Smooth muscle cell (in vitro differentiated cells): ENCODE results near the gene MECP2. TPM values are rescaled to one million over a fixed set of nuclear protein-coding genes. Genes with fewer than 3 reads are reported as not detected.

Source experiments
- DNase-seq: peaks from one replicate; lab custom pipeline; 2025; ENCODE audit not compliant: unreplicated experiment; lab: John Stamatoyannopoulos, UW
- H2AFZ ChIP-seq: fragments of 200-600 bp; sonication (generic); 2 replicates; pipeline ENCODE4 v1.6.0; 2016; ENCODE audit warnings: antibody characterized with exemption, low read depth, mild to moderate bottlenecking
- H3F3A ChIP-seq: fragments of 200-600 bp; sonication (generic); 2 replicates; pipeline ENCODE4 v1.6.0; 2017; ENCODE audit warnings: antibody characterized with exemption, low read depth
- H3K27ac ChIP-seq: fragments of 200-600 bp; sonication (generic); 2 replicates; pipeline ENCODE4 v1.5.1; 2016; ENCODE audit warnings: low read depth, mild to moderate bottlenecking
- H3K27me3 ChIP-seq: fragments of 200-600 bp; sonication (generic); 2 replicates; pipeline ENCODE4 v1.6.1; 2016; ENCODE audit warnings: low read depth, mild to moderate bottlenecking
- H3K36me3 ChIP-seq: fragments of 200-600 bp; sonication (generic); 2 replicates; pipeline ENCODE4 v1.5.1; 2016; ENCODE audit warnings: low read depth
- H3K4me1 ChIP-seq: fragments of 200-600 bp; sonication (generic); 2 replicates; pipeline ENCODE4 v1.5.1; 2016; ENCODE audit warnings: low read depth
- H3K4me2 ChIP-seq: fragments of 200-600 bp; sonication (generic); 2 replicates; pipeline ENCODE4 v1.6.0; 2016; ENCODE audit warnings: mild to moderate bottlenecking
- H3K4me3 ChIP-seq: fragments of 200-600 bp; sonication (generic); 2 replicates; pipeline ENCODE4 v1.5.1; 2016; ENCODE audit warnings: mild to moderate bottlenecking
- H3K79me2 ChIP-seq: fragments of 200-600 bp; sonication (generic); 2 replicates; pipeline ENCODE4 v1.6.0; 2016; ENCODE audit warnings: low read depth, mild to moderate bottlenecking
- H3K9ac ChIP-seq: fragments of 200-600 bp; sonication (generic); 2 replicates; pipeline ENCODE4 v1.6.0; 2016; ENCODE audit warnings: low read depth
- H3K9me3 ChIP-seq: fragments of 200-600 bp; sonication (generic); replicated peaks from 2 replicates; pipeline ENCODE4 v1.5.1; 2016; ENCODE audit warnings: low read depth
- H4K20me1 ChIP-seq: fragments of 200-600 bp; sonication (generic); 2 replicates; pipeline ENCODE4 v1.6.0; 2016; ENCODE audit warnings: low read depth
- WGBS: methylation state at CpG from one replicate; pipeline ENCODE4 v1.1.7; 2016; ENCODE audit warnings: low lambda C conversion rate; 5-methylcytosine and 5-hydroxymethylcytosine counted together
- polyA plus RNA-seq: library from polyadenylated mRNA; unstranded; fragments of >200 nt; fragmentation: Nextera tagmentation; extraction: Ambion mirVana; gene quantifications from 2 replicates; pipeline ENCODE4 v1.2.1, GENCODE V29; 2016
- total RNA-seq: library from RNA; depleted of rRNA; stranded (reverse); fragments of >200 nt; gene quantifications from 2 replicates; pipeline ENCODE4 v1.2.3, GENCODE V29; 2014
- TF ChIP-seq, protein P1 (sequence below): fragments of 200-600 bp; sonication (generic); IDR thresholded peaks from 2 replicates; pipeline ENCODE4 v1.5.1; 2017; ENCODE audit warnings: borderline replicate concordance, mild to moderate bottlenecking, antibody characterized with exemption; ENCODE audit not compliant: insufficient read depth, poor library complexity, severe bottlenecking

Gene MECP2
- total and polyA plus RNA-seq, 2 experiments from 2014 or later = 11.9 to 13.1 TPM

DNA sequence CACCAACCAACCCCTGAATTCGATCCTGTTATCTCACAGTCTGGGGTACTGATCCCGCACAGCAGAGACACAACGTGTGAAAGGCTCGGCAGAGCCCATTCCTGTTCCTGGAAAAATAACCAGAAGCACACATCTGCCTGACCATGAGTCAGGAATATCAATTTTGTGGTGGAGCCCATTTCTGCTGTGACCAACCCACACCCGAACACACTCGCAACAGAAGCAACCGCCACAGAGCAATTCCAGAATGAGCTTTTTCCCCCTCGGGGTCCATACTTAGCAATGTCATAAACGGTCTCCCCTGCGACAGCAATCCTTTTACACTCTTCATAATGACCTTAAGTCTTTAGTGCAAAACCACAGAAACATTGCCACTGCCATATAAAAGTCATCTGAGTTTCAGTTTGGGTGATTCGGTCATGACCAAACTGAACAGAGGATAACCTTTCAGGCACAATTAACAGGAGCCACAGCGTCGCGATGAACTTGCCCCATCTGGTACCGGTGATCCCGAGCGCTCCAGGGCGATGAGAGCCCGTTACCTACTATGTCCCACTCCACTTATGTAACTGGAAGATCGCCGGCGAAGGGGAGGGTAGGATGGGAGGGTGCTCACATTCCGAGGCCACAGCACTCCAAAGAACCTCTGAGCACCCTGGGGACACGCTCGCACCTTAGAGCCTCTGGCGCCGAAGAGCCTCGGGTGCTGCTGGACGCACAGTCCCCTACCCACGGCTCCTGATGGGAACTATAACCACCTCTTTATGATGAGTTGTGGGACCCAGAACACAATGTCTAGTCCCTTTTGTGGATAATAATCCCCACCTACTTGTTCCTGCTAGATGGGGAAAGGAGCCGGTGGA is 1.1 kb downstream of the MECP2 start:
- H3K79me2 ChIP-seq = peaks cover 48% of the 10 kb centered on the region
- 46% methylated on average over 30 of the region's 31 CpGs for WGBS
- H3K27me3 ChIP-seq = no peaks in the 10 kb centered on the region
- H3F3A ChIP-seq = no peaks in the 10 kb centered on the region
- no peak for DNase-seq
- H3K4me3 ChIP-seq = peak overlapping the region; percentile 65
- H3K27ac ChIP-seq = peak overlapping the region; percentile 74
- no peak overlapping the region for H2AFZ ChIP-seq
- H3K4me1 ChIP-seq = peaks cover 8% of the 10 kb centered on the region
- TF ChIP-seq, protein P1, sequence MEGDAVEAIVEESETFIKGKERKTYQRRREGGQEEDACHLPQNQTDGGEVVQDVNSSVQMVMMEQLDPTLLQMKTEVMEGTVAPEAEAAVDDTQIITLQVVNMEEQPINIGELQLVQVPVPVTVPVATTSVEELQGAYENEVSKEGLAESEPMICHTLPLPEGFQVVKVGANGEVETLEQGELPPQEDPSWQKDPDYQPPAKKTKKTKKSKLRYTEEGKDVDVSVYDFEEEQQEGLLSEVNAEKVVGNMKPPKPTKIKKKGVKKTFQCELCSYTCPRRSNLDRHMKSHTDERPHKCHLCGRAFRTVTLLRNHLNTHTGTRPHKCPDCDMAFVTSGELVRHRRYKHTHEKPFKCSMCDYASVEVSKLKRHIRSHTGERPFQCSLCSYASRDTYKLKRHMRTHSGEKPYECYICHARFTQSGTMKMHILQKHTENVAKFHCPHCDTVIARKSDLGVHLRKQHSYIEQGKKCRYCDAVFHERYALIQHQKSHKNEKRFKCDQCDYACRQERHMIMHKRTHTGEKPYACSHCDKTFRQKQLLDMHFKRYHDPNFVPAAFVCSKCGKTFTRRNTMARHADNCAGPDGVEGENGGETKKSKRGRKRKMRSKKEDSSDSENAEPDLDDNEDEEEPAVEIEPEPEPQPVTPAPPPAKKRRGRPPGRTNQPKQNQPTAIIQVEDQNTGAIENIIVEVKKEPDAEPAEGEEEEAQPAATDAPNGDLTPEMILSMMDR = no peak
- no peaks in the 10 kb centered on the region for H3K36me3 ChIP-seq
- H3K4me2 ChIP-seq = peak overlapping the region; percentile 91
- H4K20me1 ChIP-seq = peaks cover 54% of the 10 kb centered on the region
- no peaks in the 10 kb centered on the region for H3K9me3 ChIP-seq
- H3K9ac ChIP-seq = peak overlapping the region; percentile 87

DNA sequence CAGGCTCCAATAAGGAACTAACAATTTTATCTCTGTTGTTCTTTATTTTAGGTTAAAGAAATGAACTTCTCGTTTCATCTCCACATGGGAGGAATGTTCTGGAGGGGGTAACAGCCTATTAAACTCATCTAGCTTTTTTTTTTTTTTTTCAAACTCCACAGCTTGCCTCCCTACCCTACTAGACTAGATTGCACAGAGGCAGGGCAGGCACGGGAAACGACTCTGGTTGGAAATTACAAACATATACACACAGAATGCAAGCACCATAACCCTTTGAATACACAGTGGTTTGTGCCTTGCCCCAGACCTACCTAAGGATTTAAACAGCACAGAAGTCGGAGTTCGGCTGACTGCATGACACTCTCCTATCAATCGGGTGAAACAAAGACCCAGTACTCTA is 2.7 kb downstream of the MECP2 start:
- Histone ChIP-seq H3K79me2 (peaks cover 64% of the 10 kb centered on the region), H3F3A (no peaks in the 10 kb centered on the region), H3K9me3 (no peaks in the 10 kb centered on the region), H3K4me1 (peaks cover 8% of the 10 kb centered on the region), H3K4me2 (peak overlapping the region; percentile 91), H3K9ac (no peak overlapping the region), H4K20me1 (peaks cover 69% of the 10 kb centered on the region), H3K4me3 (no peak overlapping the region), H3K27ac (no peak overlapping the region), H2AFZ (no peak overlapping the region), H3K27me3 (no peaks in the 10 kb centered on the region), H3K36me3 (no peaks in the 10 kb centered on the region)
- 48% methylated on average over 6 of the region's 6 CpGs for WGBS
- TF ChIP-seq, protein P1 = no peak
- no peak for DNase-seq

DNA sequence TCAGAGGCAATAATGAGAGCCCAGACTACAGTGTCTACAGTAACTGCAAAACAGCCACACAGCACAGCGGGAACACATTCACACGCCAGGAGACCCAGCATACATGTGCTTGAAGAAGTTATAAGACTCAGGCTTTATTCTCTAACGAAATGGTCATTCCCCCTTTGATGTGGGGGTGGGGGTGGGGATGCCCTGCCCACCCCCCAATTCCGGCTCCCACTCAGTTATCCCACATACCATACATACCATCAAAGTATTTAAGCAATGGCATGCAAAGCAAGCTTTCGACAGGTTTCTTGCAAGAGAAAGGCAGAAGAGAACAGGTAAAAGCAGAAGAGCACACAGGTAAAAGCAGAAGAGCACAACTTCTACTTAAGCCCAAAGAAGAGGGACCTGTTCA is 3.6 kb downstream of the MECP2 start:
- Histone ChIP-seq H4K20me1 (peaks cover 78% of the 10 kb centered on the region), H3K27ac (no peak overlapping the region), H3K79me2 (peaks cover 70% of the 10 kb centered on the region), H3K4me3 (no peak overlapping the region), H3K9me3 (no peaks in the 10 kb centered on the region), H3K4me1 (peaks cover 8% of the 10 kb centered on the region), H3F3A (no peaks in the 10 kb centered on the region), H3K36me3 (no peaks in the 10 kb centered on the region), H3K27me3 (no peaks in the 10 kb centered on the region), H3K4me2 (no peak overlapping the region), H2AFZ (no peak overlapping the region), H3K9ac (no peak overlapping the region)
- DNase-seq = no peak
- WGBS = 60% methylated on average over 5 of the region's 5 CpGs
- TF ChIP-seq, protein P1 = no peak
